Common myeloid progenitor, CD34-positive (primary cell): Measurements from ENCODE around the gene PATZ1.

Experiments used
- CTCF ChIA-PET: fragments of 350-600 bp; sonication (Branson Sonifier 250); formaldehyde crosslinking; loops from one replicate; lab custom pipeline; 2021; ENCODE audit warnings: antibody characterized with exemption; lab: Charles Lee
- POLR2A ChIA-PET: fragments of 350-600 bp; sonication (Branson Sonifier 250); formaldehyde crosslinking; loops from one replicate; lab custom pipeline; 2021; ENCODE audit warnings: antibody characterized with exemption; lab: Charles Lee
- DNase-seq, 3 donors: peaks; one replicate each; pipeline versions ENCODE4 v3.0.0 to v3.0.0-alpha.2; 2013
- H3K27ac ChIP-seq, 2 experiments: 1 replicate in 1 of 2; 2 replicates in 1 of 2; pipeline ENCODE4 v1.7.0; 2013; ENCODE audit warnings: inconsistent platforms in 2 of 2, low read length in 2 of 2, mild to moderate bottlenecking in 2 of 2, low read depth in 1 of 2, moderate library complexity in 1 of 2; ENCODE audit not compliant: severe bottlenecking in 2 of 2, insufficient read depth in 1 of 2, poor library complexity in 1 of 2
- H3K27me3 ChIP-seq, 5 experiments: replicated peaks in 2 of 5; 1 replicate in 3 of 5; 2 replicates in 2 of 5; pipeline versions ENCODE4 v1.6.1 to v1.7.0; 2013; ENCODE audit warnings: low read length in 4 of 5, mild to moderate bottlenecking in 2 of 5, moderate library complexity in 2 of 5, inconsistent platforms in 1 of 5; ENCODE audit not compliant: insufficient read depth in 5 of 5, control insufficient read depth in 4 of 5
- H3K36me3 ChIP-seq, 4 experiments: 1 replicate in 2 of 4; 2 replicates in 2 of 4; pipeline versions ENCODE4 v1.6.1 to v1.7.0; 2013; ENCODE audit warnings: low read length in 3 of 4, control low read depth in 1 of 4, mild to moderate bottlenecking in 1 of 4; ENCODE audit not compliant: control insufficient read depth in 4 of 4, insufficient read depth in 4 of 4
- H3K4me1 ChIP-seq, 4 experiments: 1 replicate in 3 of 4; 2 replicates in 1 of 4; pipeline versions ENCODE4 v1.6.1 to v1.7.1; 2013; ENCODE audit warnings: low read length in 3 of 4, mild to moderate bottlenecking in 3 of 4, control low read depth in 1 of 4, inconsistent platforms in 1 of 4, moderate library complexity in 1 of 4; ENCODE audit not compliant: control insufficient read depth in 4 of 4, insufficient read depth in 4 of 4; ENCODE audit errors: control extremely low read depth in 1 of 4
- H3K4me3 ChIP-seq, 7 experiments: 1 replicate in 4 of 7; 2 replicates in 3 of 7; pipeline versions ENCODE4 v1.5.1 to v1.7.0; 2013; ENCODE audit warnings: mild to moderate bottlenecking in 7 of 7, low read length in 6 of 7, moderate library complexity in 6 of 7, inconsistent platforms in 2 of 7, low read depth in 2 of 7, control low read depth in 1 of 7; ENCODE audit not compliant: insufficient read depth in 4 of 7, control insufficient read depth in 1 of 7; ENCODE audit errors: extremely low read depth in 1 of 7
- H3K9me3 ChIP-seq, 5 experiments: 1 replicate in 4 of 5; 2 replicates in 1 of 5; pipeline versions ENCODE4 v1.6.1 to v1.7.1; 2013; ENCODE audit warnings: low read length in 4 of 5, mild to moderate bottlenecking in 2 of 5, inconsistent platforms in 1 of 5, low read depth in 1 of 5, moderate library complexity in 1 of 5; ENCODE audit not compliant: control insufficient read depth in 4 of 5, insufficient read depth in 2 of 5; ENCODE audit errors: control extremely low read depth in 1 of 5
- WGBS: methylation state at CpG from one replicate; pipeline ENCODE4 v1.1.5; 2013; ENCODE audit not compliant: insufficient coverage; 5-methylcytosine and 5-hydroxymethylcytosine counted together

The PATZ1 gene

GRCh38 chr22:31286360-31287255 is 59.5 kb downstream of the PATZ1 start:
- H3K27ac ChIP-seq, result peak overlapping the region; percentile 28 to 73
- CTCF ChIA-PET, result interaction anchor here (1.2 to 5.4 kb wide), 4 partner anchors 14 to 74 kb away, joined by 3 to 38 read pairs (median 10); partner anchors contain the start of gene LIMK2
- POLR2A ChIA-PET, result no interaction called here
- H3K27me3 ChIP-seq, result no peaks in the 10 kb centered on the region
- peaks cover 19 to 81% (median 70%) of the 10 kb centered on the region in 4 experiments for H3K4me1 ChIP-seq
- DNase-seq, result peak in 2 of 3 donors; percentile 67 to 77
- no peaks in the 10 kb centered on the region for H3K9me3 ChIP-seq
- peak overlapping the region in 3 of 7 experiments; percentile 10 to 50 (median 12) for H3K4me3 ChIP-seq
- 29% methylated on average over 7 of the region's 8 CpGs for WGBS
- peaks cover 6 to 62% (median 28%) of the 10 kb centered on the region in 4 experiments for H3K36me3 ChIP-seq

- WGBS, result 10% methylated on average over 1 of the region's 3 CpGs
- no peaks in the 10 kb centered on the region for H3K9me3 ChIP-seq
- no peak overlapping the region for H3K4me3 ChIP-seq
- POLR2A ChIA-PET, result no interaction called here
- CTCF ChIA-PET, result interaction anchor here (1.0 to 5.4 kb wide), 4 partner anchors 11 to 28 kb away, joined by 3 to 38 read pairs (median 10); no protein-coding TSS in a partner anchor
- peaks cover 19 to 61% (median 53%) of the 10 kb centered on the region in 4 experiments for H3K4me1 ChIP-seq
- peak overlapping the region; percentile 42 to 70 for H3K27ac ChIP-seq
- H3K36me3 ChIP-seq, result peaks cover 6 to 78% (median 43%) of the 10 kb centered on the region in 4 experiments
- peak in 1 of 3 donors; percentile 7 for DNase-seq
- H3K27me3 ChIP-seq, result no peaks in the 10 kb centered on the region
Measured at GRCh38 chr22:31284281-31285155, 61.6 kb downstream of the PATZ1 start.

GRCh38 chr22:31282748-31283468 is 63.2 kb downstream of the PATZ1 start:
- no peak for DNase-seq
- WGBS, result 98% methylated on average over 7 of the region's 8 CpGs
- Histone ChIP-seq H3K36me3 (peaks cover 4 to 83% (median 56%) of the 10 kb centered on the region in 4 experiments), H3K4me1 (peaks cover 11 to 45% (median 38%) of the 10 kb centered on the region in 4 experiments), H3K9me3 (no peaks in the 10 kb centered on the region), H3K4me3 (no peak overlapping the region), H3K27me3 (no peaks in the 10 kb centered on the region), H3K27ac (no peak overlapping the region)
- ChIA-PET POLR2A (no interaction called here), CTCF (interaction anchor here (0.6 to 5.4 kb wide), 7 partner anchors 10 to 289 kb away, joined by 3 to 38 read pairs (median 5); partner anchors contain the start of gene LIMK2)

- ChIA-PET POLR2A (interaction anchor here (1.6 kb wide), 1 partner anchor 9 kb away, joined by 8 read pairs; no protein-coding TSS in a partner anchor), CTCF (interaction anchor here (0.8 to 5.4 kb wide), 8 partner anchors 9 to 116 kb away, joined by 3 to 38 read pairs (median 4); partner anchors contain the start of genes LIMK2 and PIK3IP1)
- WGBS, result 100% methylated on average over 3 of the region's 4 CpGs
- Histone ChIP-seq H3K4me3 (no peak overlapping the region), H3K9me3 (no peaks in the 10 kb centered on the region), H3K4me1 (peaks cover 9 to 33% (median 27%) of the 10 kb centered on the region in 4 experiments), H3K27me3 (no peaks in the 10 kb centered on the region), H3K36me3 (peaks cover 4 to 90% (median 60%) of the 10 kb centered on the region in 4 experiments), H3K27ac (peak overlapping the region in 1 of 2 experiments; percentile 19)
- no peak for DNase-seq
Measured at GRCh38 chr22:31281733-31282132, 64.4 kb downstream of the PATZ1 start.

GRCh38 chr22:31279821-31280505 is 66.2 kb downstream of the PATZ1 start:
- no peak for DNase-seq
- H3K4me1 ChIP-seq, result peaks cover 3 to 16% (median 11%) of the 10 kb centered on the region in 4 experiments
- H3K9me3 ChIP-seq, result no peaks in the 10 kb centered on the region
- peak overlapping the region in 1 of 2 experiments; percentile 8 for H3K27ac ChIP-seq
- no peak overlapping the region for H3K4me3 ChIP-seq
- H3K27me3 ChIP-seq, result no peaks in the 10 kb centered on the region
- ChIA-PET POLR2A (interaction anchor here (0.7 kb wide), 1 partner anchor 13 kb away, joined by 3 read pairs; the partner anchor contains the start of gene PIK3IP1), CTCF (interaction anchor here (0.8 to 1.7 kb wide), 2 partner anchors 9 to 69 kb away, joined by 4 to 5 read pairs; no protein-coding TSS in a partner anchor)
- peaks cover 4 to 95% (median 67%) of the 10 kb centered on the region in 4 experiments for H3K36me3 ChIP-seq

GRCh38 chr22:31279327-31279669 is 66.8 kb downstream of the PATZ1 start:
- peaks cover 1 to 9% (median 4%) of the 10 kb centered on the region in 4 experiments for H3K4me1 ChIP-seq
- ChIA-PET POLR2A (interaction anchor here (0.7 kb wide), 1 partner anchor 13 kb away, joined by 3 read pairs; the partner anchor contains the start of gene PIK3IP1), CTCF (interaction anchor here (0.8 to 1.7 kb wide), 2 partner anchors 10 to 68 kb away, joined by 4 to 5 read pairs; no protein-coding TSS in a partner anchor)
- H3K27ac ChIP-seq, result no peak overlapping the region
- H3K9me3 ChIP-seq, result no peaks in the 10 kb centered on the region
- no peaks in the 10 kb centered on the region for H3K27me3 ChIP-seq
- H3K36me3 ChIP-seq, result peaks cover 4 to 94% (median 69%) of the 10 kb centered on the region in 4 experiments
- no peak for DNase-seq
- no peak overlapping the region for H3K4me3 ChIP-seq
